GM18907 (cell line): ENCODE results near the gene SLBP.
"Not testable (repeated sequence)": the region's sequence is repeated elsewhere in the genome, so short reads cannot be mapped to it uniquely, and the experiment has no call there.

Source experiments
- ATAC-seq: cut with Tn5 transposase; IDR thresholded peaks from one replicate; pipeline ENCODE4 v1.9.1; 2021; ENCODE audit warnings: mild to moderate bottlenecking, moderate library complexity; ENCODE audit not compliant: unreplicated experiment

The SLBP gene

DNA sequence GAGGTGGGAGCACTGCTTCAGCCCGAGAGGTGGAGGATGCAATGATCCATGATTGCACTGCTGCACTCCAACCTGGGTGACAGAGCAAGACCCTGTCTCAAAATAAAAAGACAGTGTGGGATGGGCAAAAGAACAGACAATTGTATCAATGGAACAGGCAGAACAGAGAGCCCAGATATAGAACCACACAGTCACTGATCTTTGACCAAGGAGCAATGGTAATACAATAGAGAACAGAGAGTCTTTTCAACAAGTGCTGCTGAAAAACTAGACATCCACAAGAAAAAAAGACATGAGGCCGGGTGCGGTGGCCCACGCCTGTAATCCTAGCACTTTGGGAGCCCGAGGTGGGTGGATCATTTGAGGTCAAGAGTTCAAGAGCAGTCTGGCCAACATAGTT is 33.9 kb downstream of the SLBP start:
- ATAC-seq, result no peak

DNA sequence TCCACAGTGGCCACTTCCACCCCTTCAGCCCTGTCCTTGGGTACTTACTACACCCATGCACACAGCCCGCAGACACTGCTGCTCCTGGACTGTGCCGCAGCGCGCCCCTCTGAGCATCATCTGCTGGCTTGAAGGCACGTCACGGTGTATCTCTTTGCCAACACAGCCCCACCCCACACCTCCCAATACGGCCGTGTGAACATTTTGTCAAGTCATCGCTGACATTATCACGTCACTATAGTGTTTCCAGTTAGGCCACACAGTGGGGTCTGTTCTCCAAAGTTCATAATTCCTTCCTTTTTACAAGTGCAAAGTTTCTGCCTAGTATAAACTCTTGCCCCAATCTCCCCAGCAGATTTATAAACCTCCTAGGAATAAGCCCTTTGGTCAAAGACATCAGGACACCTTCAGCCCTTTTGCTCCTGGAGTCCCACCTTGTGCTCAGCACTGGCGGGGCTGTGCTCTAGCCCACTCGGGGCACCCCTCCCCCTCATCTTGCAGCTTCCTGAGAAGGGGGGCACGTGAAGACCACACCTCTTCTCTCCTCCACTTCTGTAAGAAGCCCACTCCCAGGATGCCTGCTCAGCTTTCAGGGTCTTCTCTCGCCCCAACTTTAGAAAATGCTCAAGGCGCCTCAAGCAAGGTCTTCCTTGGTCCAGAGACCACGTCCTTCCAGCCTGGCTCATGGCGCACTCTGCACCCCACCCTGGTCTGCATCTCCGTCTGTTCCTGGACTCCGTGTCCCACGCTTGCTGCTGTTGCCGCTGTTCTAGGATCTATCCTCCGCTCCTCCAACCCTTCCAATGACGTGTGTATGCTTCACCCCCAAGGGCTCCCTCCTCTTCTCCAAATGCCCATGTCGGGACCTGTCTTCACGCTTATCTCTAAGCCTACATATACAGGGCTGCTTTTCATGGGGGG is 35.3 kb downstream of the SLBP start:
- no peak for ATAC-seq

GRCh38 chr4:1675802-1676137 is 36.3 kb downstream of the SLBP start:
- ATAC-seq, result no peak

DNA sequence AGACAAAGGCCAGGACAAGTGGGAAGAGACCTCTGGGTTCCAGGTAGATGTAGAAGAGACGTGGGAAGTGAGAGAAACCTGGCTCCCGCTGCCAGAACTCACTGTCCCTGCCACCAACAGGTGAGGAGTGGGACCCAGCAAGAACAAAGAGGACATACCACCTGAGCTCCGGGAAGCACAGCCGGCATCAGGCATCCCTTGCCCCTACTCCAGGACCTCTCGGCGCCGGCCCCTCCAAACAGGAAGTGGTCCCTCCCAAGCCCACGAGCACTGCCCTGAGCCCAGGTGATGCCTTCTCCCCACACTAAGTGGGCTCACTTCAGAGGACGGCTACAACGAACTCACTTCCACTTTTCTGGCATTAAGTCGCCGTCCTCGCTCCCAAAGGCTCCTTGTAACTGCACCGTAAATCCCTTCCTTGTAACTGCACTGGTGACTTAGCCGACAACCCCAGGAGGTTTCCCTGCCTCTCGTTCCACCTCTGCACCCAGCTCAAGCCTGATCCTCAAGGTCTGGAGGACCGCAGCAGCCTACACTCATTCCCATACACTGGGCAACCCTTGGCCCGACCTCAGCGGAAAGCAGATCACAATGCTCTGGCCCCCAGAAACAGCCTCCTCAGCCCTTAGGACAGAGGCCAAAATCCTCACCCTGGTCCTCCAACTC is 36.9 kb downstream of the SLBP start:
- no peak for ATAC-seq

GRCh38 chr4:1674682-1675081 is 37.4 kb downstream of the SLBP start:
- ATAC-seq, result no peak

- ATAC-seq, result no peak
Observed at GRCh38 chr4:1673671-1674070, 38.4 kb downstream of the SLBP start.

DNA sequence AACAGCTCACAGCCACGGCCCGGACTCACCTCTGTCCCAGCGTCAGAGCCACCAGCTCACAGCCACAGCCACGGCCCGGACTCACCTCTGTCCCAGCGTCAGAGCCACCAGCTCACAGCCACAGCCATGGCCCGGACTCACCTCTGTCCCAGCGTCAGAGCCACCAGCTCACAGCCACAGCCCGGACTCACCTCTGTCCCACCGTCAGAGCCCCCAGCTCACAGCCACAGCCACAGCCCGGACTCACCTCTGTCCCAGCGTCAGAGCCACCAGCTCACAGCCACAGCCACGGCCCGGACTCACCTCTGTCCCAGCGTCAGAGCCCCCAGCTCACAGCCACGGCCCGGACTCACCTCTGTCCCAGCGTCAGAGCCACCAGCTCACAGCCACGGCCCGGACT is 41.1 kb downstream of the SLBP start:
- ATAC-seq, result not testable (repeated sequence)

- ATAC-seq, result no peak
Observed at GRCh38 chr4:1670279-1670678, 41.8 kb downstream of the SLBP start.

DNA sequence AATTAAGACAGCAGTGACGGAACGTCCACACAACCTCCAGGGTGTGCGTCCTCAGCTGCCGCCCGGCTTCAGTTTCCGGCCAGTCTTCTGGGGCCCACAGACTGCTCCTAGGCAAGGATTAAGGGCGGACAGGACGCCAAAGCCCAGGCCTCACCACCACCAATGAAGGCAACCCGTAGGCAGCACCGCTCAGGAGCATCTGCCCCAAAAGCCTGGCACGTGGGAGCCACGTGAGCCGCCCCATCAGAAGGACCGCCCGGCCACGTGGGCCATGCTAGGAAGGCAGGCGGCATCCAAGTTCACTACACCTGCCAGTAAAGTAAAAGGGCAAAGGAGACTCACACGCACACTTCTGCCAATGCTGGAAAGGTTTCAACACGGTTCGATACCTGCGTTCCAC is 42.3 kb downstream of the SLBP start:
- ATAC-seq, result no peak

DNA sequence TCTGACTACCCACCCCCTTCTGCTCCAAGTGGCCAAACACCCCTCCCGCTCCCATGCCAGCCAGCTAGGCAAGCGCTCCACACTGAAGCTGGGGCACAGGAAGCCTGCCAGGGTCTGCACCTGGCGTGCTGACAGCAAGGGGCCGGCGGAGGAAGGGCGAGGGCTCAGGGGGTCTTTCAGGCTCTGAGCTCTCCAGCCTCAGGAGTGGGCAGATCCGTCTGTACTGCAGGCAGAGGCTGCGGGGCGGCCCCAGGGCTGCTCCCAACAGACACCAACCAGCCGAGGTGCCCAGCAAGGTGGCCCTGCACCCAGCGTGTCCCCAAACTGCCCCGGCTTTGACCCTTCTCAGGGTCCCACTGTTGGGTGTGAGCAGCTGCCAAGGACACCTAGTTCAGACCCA is 42.8 kb downstream of the SLBP start:
- no peak for ATAC-seq

GRCh38 chr4:1668488-1668840 is 43.7 kb downstream of the SLBP start:
- ATAC-seq, result no peak

DNA sequence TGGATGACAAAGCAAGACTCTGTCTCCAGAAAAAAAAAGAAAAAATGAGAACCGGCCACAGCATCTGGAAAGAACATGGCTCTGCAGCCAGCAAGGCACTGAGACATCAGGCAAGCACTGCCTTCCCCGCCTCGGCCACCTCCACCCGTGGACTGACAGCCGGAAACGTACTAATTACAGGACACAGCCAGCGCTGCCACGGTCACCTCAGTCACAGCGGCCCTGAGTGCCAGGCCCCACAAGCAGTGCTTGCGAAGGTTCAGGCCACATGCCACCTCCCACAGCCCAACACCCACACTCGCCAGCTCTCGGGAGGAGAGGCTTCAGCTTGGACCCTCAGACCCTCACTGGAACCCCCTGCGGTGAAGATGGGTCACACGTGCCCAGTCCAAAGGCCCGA is 44.8 kb downstream of the SLBP start:
- no peak for ATAC-seq

- ATAC-seq, result no peak
Observed at GRCh38 chr4:1666391-1666790, 45.7 kb downstream of the SLBP start.

- no peak for ATAC-seq
Observed at GRCh38 chr4:1664141-1664540, 48.0 kb downstream of the SLBP start.

DNA sequence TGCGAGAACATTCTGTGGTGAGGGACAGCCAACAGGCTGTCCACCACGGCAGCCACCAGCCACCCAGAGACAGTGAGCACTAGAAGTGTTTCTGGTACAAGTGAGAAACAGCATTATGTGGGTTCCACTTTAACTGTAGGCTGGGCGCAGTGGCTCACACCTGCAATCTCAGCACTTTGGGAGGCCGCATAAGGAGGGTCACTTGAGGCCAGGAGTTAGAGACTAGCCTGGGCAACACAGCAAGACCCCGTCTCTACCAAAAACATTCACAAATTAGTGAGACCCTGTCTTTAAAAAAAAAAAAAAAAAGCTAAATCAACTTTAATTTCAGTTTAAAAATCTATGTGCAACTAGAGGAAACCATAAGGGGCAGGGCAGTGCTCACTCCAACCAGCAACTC is 48.6 kb downstream of the SLBP start:
- no peak for ATAC-seq

- ATAC-seq, result no peak
Observed at GRCh38 chr4:1661695-1662094, 50.4 kb downstream of the SLBP start.

DNA sequence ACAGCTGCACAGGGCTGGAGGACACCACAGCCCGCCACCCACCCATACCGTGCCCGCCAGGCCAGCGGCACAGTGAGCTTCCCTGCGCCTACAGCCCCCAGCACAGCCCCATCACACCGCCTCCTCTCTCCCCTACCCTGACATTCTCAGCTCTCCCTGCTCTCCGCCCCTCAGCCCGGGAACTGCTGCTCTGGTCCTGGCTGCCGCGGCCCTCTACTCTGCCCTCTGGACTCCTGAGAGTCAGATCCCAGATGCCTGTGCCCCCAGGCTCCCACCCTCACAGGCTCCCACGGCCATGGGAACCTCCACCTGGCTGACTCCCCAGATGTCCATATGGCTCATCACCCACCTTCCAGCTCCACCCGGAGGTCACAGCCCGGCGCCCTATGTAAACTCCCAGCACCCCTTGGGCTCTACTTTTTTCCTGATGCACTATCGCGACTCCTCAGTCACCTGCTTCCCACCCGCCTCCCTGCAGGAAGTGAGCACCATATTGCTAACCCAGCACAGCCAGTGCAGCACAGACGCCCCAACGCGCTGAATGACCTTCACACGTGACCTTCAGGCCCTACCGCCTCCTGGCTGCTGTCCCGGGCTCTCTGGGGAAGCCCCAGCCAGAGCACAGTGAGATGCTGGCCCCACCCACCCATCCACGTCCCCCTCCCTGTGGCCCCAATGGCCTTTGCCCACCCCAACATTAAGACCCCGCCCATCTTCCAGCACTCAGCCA is 51.0 kb downstream of the SLBP start:
- ATAC-seq, result no peak

DNA sequence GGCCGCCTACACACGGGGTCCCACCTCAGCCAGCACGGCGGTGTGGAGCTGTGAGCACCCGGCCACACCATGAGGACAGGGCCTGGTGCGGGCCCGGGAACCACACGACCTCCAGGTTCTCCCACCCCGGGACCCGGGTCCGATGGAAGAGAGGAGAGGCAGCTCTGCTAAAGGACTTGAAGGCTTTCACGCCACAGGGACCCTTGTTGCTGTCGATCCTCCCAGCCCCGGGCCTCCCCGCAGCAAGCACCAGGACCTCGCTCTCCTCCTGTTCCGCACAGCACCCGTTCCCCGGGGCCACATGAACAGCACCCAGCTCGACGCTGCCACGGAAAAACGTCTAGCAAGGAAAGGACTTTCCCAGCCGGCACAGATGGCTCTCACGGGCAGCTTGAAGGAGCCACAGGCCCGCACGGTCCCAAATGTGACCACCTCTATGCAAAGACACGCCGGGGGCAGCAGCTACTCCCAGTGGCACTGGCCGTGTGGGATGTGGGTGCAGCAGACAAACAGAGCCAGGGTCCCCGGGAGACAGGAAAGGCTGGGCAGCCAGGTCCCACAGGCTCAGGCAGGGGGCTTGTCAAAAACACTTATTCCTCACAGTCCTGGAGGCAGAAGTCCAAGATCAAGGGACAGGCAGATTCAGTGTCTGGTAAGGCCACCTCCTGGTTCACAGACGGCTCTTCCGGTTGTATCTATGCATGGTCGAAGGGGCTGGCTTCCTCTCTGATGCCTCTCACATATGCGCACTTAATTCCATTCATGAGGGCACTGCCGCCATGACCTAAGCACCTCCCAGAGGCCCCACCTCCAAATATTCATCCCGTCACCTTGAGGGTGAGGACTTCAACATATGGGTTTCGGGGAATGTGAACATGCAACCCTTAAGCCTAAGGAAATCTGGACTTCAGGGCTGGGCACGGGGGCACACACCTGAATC is 52.7 kb downstream of the SLBP start:
- no peak for ATAC-seq

- no peak for ATAC-seq
Observed at GRCh38 chr4:1658581-1658980, 53.5 kb downstream of the SLBP start.

DNA sequence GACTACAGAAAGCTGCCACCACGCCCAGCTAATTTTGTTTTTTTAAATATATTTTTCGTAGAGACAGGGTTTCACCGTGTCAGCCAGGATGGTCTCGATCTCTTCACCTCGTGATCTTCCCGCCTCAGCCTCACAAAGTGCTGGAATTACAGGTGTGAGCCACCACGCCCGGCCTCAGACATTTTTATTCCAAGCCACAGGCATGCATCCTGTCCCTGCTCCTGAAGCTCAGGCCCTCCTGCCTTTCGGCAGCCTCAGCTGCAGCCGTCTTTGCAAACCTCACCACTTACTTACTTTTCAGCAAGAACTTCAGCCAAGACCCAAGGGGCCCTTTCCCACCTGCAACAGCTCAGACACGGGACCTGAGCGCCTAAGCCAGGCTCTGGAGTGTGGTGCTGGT is 54.0 kb downstream of the SLBP start:
- no peak for ATAC-seq

- no peak for ATAC-seq
Observed at GRCh38 chr4:1656986-1657385, 55.1 kb downstream of the SLBP start.
